Lower leg skin (tissue), 3 donors: Measurements from ENCODE around the gene EFCAB8.

ENCODE experiments used
- CTCF ChIP-seq, 3 donors: fragments of 450-650 bp; IDR thresholded peaks; one replicate each; pipeline ENCODE4 v1.5.1; 2016; ENCODE audit warnings: antibody characterized with exemption in 3 of 3, mild to moderate bottlenecking in 3 of 3, moderate library complexity in 2 of 3
- POLR2A ChIP-seq, 2 donors: fragments of 450-650 bp; IDR thresholded peaks; one replicate each; pipeline ENCODE4 v1.6.1; 2016 to 2017; ENCODE audit warnings: antibody characterized with exemption in 2 of 2, mild to moderate bottlenecking in 1 of 2, moderate library complexity in 1 of 2

GRCh38 chr20:32980990-32981389, 122.3 kb downstream of the EFCAB8 start:
- TF ChIP-seq CTCF (IDR thresholded peaks at IDR 0.05): no peak
- TF ChIP-seq POLR2A (IDR thresholded peaks at IDR 0.05): no peak
